ENCODE data around the gene SUGP1.

DNA sequence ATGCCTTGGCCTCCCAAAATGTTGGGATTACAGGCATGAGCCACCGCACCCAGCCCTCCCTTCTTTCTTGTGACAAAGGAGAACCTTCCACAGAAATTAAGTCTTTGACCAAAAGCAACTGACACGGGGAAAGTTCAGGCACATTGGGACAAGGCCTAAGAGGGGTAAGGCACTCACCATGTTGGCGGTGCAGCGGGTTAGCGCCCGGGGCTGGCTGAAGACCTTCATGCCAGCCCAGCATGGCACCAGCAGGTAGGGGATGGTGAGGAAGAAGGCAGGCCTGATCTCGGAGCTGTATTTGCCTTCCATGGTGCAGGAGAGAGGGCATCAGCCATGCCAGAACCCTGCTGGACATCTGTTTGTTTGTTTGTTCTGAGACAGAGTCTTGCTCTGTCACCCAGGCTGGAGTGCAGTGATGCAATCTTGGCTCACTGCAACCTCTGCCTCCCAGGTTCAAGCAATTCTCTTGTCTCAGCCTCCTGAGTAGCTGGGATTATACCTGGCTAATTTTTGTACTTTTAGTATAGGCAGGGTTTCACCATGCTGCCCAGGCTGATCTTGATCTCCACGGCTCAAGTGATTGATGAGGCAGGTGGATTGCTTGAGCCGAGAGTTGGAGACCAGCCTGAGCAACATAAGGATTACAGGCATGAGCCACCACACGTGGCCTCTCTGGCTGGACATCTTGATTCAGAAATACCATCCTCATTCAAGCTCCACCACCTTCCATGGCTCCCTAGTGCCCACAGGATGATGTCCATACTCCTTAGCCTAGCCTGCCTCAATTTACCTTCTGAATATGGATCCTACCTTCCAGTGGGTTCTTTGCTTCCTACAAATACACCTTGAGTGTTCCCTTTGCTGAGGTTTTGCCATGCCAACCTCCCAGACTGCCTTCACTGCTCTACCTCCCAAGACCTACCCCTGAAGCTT lies 51.6 kb downstream of the SUGP1 start:
- TF ChIP-seq CTCF (IDR thresholded peaks at IDR 0.05): no peak
- no peak for TF ChIP-seq POLR2A (IDR thresholded peaks at IDR 0.05)

Measured in body of pancreas (tissue), 4 donors.